Vagina (tissue), 2 donors: ENCODE measurements around the gene CCDC169.

Experiments used
- CTCF ChIP-seq, 3 experiments: fragments of 450-650 bp in 2 of 3; fragments of 200-600 bp in 1 of 3; sonication (generic) in 1 of 3; IDR thresholded peaks; one replicate each; pipeline ENCODE4 v1.5.1; 2017 to 2019; ENCODE audit warnings: antibody characterized with exemption in 3 of 3, mild to moderate bottlenecking in 2 of 3, moderate library complexity in 2 of 3
- POLR2A ChIP-seq, 2 donors: fragments of 450-650 bp; IDR thresholded peaks; one replicate each; pipeline ENCODE4 v1.6.1; 2017; ENCODE audit warnings: antibody characterized with exemption in 2 of 2, mild to moderate bottlenecking in 2 of 2, moderate library complexity in 2 of 2
- POLR2AphosphoS5 ChIP-seq, 2 donors: sonication (generic); formaldehyde crosslinking; IDR thresholded peaks; one replicate each; pipeline ENCODE4 v1.9.0; 2017; ENCODE audit warnings: antibody characterized with exemption in 2 of 2, mild to moderate bottlenecking in 2 of 2, low read depth in 1 of 2; ENCODE audit not compliant: insufficient read depth in 1 of 2

- TF ChIP-seq CTCF (IDR thresholded peaks at IDR 0.05): no peak
- no peak for TF ChIP-seq POLR2AphosphoS5 (IDR thresholded peaks at IDR 0.05; ENCODE audit: insufficient read depth in 1 of 2, low read depth in 1 of 2)
- no peak for TF ChIP-seq POLR2A (IDR thresholded peaks at IDR 0.05)
These were observed 46.6 kb downstream of the CCDC169 start for GRCh38 chr13:36251017-36251416.
